Astrocyte of the spinal cord (primary cell): ENCODE results near the gene ERLIN1.

ENCODE experiments used
- DNase-seq: peaks from one replicate; pipeline ENCODE4 v3.0.0; 2011; ENCODE audit warnings: low read depth, low spot score
- H3K4me3 ChIP-seq: 2 replicates; pipeline ENCODE4 v1.5.1; 2011; ENCODE audit warnings: low read depth, mild to moderate bottlenecking, low read length, moderate library complexity
- in situ Hi-C: cut with HindIII; loops from 2 replicates; pipeline ENCODE4 v1.10.0; 2017; ENCODE audit warnings: low sequenced_read_pairs
- TF ChIP-seq, protein P1 (sequence below): IDR thresholded peaks from 2 replicates; pipeline ENCODE4 v1.5.1; 2012; ENCODE audit warnings: low read depth, mild to moderate bottlenecking, low read length, inconsistent platforms

The ERLIN1 gene

GRCh38 chr10:100186253-100187212 lies 704 bp upstream of the ERLIN1 start:
- no peak for DNase-seq
- peak overlapping the region; percentile 98 for H3K4me3 ChIP-seq
- in situ Hi-C loops = no loop called here
- TF ChIP-seq, protein P1, sequence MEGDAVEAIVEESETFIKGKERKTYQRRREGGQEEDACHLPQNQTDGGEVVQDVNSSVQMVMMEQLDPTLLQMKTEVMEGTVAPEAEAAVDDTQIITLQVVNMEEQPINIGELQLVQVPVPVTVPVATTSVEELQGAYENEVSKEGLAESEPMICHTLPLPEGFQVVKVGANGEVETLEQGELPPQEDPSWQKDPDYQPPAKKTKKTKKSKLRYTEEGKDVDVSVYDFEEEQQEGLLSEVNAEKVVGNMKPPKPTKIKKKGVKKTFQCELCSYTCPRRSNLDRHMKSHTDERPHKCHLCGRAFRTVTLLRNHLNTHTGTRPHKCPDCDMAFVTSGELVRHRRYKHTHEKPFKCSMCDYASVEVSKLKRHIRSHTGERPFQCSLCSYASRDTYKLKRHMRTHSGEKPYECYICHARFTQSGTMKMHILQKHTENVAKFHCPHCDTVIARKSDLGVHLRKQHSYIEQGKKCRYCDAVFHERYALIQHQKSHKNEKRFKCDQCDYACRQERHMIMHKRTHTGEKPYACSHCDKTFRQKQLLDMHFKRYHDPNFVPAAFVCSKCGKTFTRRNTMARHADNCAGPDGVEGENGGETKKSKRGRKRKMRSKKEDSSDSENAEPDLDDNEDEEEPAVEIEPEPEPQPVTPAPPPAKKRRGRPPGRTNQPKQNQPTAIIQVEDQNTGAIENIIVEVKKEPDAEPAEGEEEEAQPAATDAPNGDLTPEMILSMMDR = no peak

DNA sequence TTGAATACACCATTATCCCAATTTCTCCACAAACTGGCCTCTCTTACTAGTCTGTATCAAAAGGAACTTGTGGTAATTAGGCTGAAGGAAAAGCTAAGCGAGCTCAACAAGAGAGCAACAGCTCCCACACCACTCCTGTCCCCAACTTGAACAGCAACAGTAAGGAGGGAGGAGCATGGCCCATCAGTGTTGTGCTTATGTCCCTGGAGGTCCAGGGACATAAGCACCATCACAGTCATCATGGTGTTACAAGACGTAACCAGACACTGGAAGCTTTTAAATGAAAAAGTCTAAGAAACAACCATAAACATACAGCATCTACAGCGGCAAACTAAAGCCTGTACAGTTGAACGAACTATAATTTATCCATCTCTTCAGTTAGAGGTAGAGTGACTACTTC lies 989 bp downstream of the ERLIN1 start:
- TF ChIP-seq, protein P1 = no peak
- in situ Hi-C loops = no loop called here
- H3K4me3 ChIP-seq = peak overlapping the region; percentile 98
- peak; percentile 36 for DNase-seq

GRCh38 chr10:100184426-100184825 lies 1.4 kb downstream of the ERLIN1 start:
- in situ Hi-C loops = no loop called here
- peak overlapping the region; percentile 98 for H3K4me3 ChIP-seq
- TF ChIP-seq, protein P1 = no peak
- DNase-seq = no peak

DNA sequence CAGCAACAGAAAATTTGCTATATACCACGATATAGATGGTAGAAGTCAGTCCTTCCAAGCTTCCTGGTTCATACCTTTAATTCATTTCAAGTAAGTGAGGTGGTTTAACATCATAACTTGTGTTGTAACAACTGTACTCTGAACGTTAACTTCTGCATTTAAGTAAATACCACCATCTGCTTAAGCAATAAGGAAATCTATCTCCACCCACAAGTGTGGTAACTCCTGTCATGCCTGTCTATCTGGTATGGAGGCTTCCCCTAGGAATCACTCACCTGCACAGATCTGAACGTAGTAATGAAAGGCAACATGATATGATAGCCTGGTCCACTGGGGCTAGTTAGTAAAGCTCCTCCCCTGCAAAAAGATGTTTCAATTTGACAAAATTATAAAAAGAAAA lies 2.3 kb downstream of the ERLIN1 start:
- TF ChIP-seq, protein P1 = no peak
- DNase-seq = no peak
- in situ Hi-C loops = no loop called here
- H3K4me3 ChIP-seq = no peak overlapping the region

DNA sequence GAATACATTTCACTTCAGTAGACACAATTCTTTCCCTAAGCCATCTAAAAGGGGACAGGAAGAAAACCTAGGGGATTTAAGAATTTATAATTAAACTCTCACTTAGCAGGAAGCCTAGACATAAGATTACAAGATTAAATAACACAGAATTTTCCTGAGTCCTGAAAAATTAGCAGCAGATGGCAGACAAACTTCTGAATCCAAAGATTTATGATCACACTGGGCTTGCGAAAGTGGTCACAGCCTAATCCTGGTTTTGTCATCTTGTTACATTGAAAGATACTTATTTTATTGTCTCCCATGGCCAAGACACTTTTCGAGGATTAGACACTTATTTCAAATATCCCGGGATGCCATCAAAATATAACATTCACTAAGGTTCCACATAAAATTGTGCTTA lies 2.9 kb downstream of the ERLIN1 start:
- in situ Hi-C loops = no loop called here
- DNase-seq = no peak
- no peak overlapping the region for H3K4me3 ChIP-seq
- TF ChIP-seq, protein P1 = no peak

DNA sequence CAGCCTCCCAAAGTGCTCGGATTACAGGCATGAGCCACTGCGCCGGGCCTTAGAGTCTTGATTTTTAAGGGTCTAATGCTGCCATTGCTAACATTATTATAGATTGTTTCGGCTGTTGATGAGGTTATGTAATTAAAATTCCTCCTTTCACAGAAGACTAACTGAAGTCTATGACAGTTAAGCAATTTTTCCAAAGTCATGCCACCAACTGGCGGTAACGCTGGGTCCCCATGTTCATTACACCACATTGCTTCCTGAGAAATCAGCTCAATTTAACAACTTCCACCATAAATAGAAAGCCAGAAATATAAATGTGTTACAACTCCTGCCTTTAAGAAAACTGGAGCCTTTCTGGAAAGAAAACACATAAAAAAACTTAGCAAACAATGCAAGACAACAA lies 3.5 kb downstream of the ERLIN1 start:
- in situ Hi-C loops = no loop called here

More for the DNA sequence above, 3.5 kb downstream of the ERLIN1 start:
- DNase-seq = no peak
- TF ChIP-seq, protein P1 = no peak
- H3K4me3 ChIP-seq = no peak overlapping the region
